Lung (tissue), 12 donors: Measurements from ENCODE around the gene DNAAF5. TPM values are rescaled to one million over a fixed set of nuclear protein-coding genes. Genes with fewer than 3 reads are reported as not detected.

Source experiments
- ATAC-seq: fragments of 200-7000 bp; cut with Tn5 transposase; one replicate; pipeline ENCODE4 v1.9.1; 2020; ENCODE audit warnings: moderate number of reproducible peaks; ENCODE audit not compliant: insufficient read depth, low FRiP score
- DNase-seq, 3 donors: peaks; one replicate each; pipeline ENCODE4 v3.0.0-alpha.2; 2013 to 2017
- H3K27ac ChIP-seq, 2 donors: one replicate each; pipeline ENCODE4 v1.5.1; 2013; ENCODE audit warnings: mild to moderate bottlenecking in 2 of 2, moderate library complexity in 2 of 2, control low read depth in 1 of 2, inconsistent platforms in 1 of 2, low read depth in 1 of 2, low read length in 1 of 2
- H3K27me3 ChIP-seq, 3 donors: one replicate each; pipeline ENCODE4 v1.5.1; 2013; ENCODE audit warnings: low read length in 2 of 3; ENCODE audit not compliant: control insufficient read depth in 3 of 3, insufficient read depth in 3 of 3
- H3K36me3 ChIP-seq, 4 donors: one replicate each; pipeline ENCODE4 v1.5.1; 2013; ENCODE audit warnings: low read length in 4 of 4, mild to moderate bottlenecking in 1 of 4, moderate library complexity in 1 of 4; ENCODE audit not compliant: control insufficient read depth in 4 of 4, insufficient read depth in 4 of 4
- H3K4me1 ChIP-seq, 5 donors: one replicate each; pipeline ENCODE4 v1.5.1; 2013; ENCODE audit warnings: low read length in 5 of 5, mild to moderate bottlenecking in 2 of 5, moderate library complexity in 1 of 5; ENCODE audit not compliant: control insufficient read depth in 5 of 5, insufficient read depth in 5 of 5
- H3K4me3 ChIP-seq: one replicate; pipeline ENCODE4 v1.5.1; 2013; ENCODE audit warnings: mild to moderate bottlenecking, control low read depth, moderate library complexity
- H3K9ac ChIP-seq, 2 donors: one replicate each; pipeline ENCODE4 v1.5.1; 2013; ENCODE audit warnings: low read length in 2 of 2, control low read depth in 1 of 2; ENCODE audit not compliant: insufficient read depth in 1 of 2
- H3K9me3 ChIP-seq, 4 donors: one replicate each; pipeline ENCODE4 v1.5.1; 2013; ENCODE audit warnings: low read length in 3 of 4, mild to moderate bottlenecking in 1 of 4, moderate library complexity in 1 of 4; ENCODE audit not compliant: control insufficient read depth in 4 of 4, insufficient read depth in 3 of 4
- CTCF ChIP-seq: IDR thresholded peaks from 2 replicates; pipeline ENCODE4 v1.5.1; 2012; ENCODE audit warnings: mild to moderate bottlenecking; ENCODE audit errors: control extremely low read depth, extremely low read depth
- WGBS, 2 donors: extraction: QIAGEN DNeasy Blood & Tissue Kit; methylation state at CpG; one replicate each; pipeline ENCODE4 v1.1.7; 2013; 5-methylcytosine and 5-hydroxymethylcytosine counted together
- polyA plus RNA-seq, 2 donors: library from polyadenylated mRNA; stranded (reverse); fragments of 200-250 nt; gene quantifications; one replicate each; pipeline ENCODE4 v1.2.1, GENCODE V29; 2013
- total RNA-seq, 2 donors: library from RNA; depleted of rRNA in 1 of 2; stranded (reverse); fragments of >200 nt in 1 of 2; gene quantifications; one replicate each; pipeline ENCODE4 v1.2.1, GENCODE V29; 2014 to 2021
- donor health status: control.
- donor health status: control.
- donor health status: Bipolar disorder and iron deficiency.
- donor health status: healthy.
- donor health status: DM: yes; HTN: yes; CAD: no.

The DNAAF5 gene
- total and polyA plus RNA-seq, 4 donors: 10.2 to 30.2 (median 18.6) TPM

GRCh38 chr7:738723-739454 lies 12.4 kb downstream of the DNAAF5 start:
- Histone ChIP-seq H3K4me1 (peaks cover 0 to 5% (median 0%) of the 10 kb centered on the region in 5 donors), H3K27ac (no peak overlapping the region), H3K9ac (no peak overlapping the region), H3K36me3 (peaks cover 3 to 36% (median 13%) of the 10 kb centered on the region in 4 donors), H3K9me3 (peaks cover 0 to 14% (median 4%) of the 10 kb centered on the region in 4 donors), H3K4me3 (no peak overlapping the region), H3K27me3 (no peaks in the 10 kb centered on the region)
- 93 to 95% methylated on average over 23 to 24 of the region's 24 CpGs for WGBS, 2 donors
- TF ChIP-seq CTCF: no peak
- ATAC-seq: no peak
- DNase-seq: no peak

- TF ChIP-seq CTCF: no peak
- Histone ChIP-seq H3K4me1 (peaks cover 0 to 5% (median 0%) of the 10 kb centered on the region in 5 donors), H3K4me3 (no peak overlapping the region), H3K9ac (no peak overlapping the region), H3K27me3 (no peaks in the 10 kb centered on the region), H3K9me3 (peaks cover 0 to 8% (median 4%) of the 10 kb centered on the region in 4 donors), H3K36me3 (peaks cover 3 to 36% (median 10%) of the 10 kb centered on the region in 4 donors), H3K27ac (no peak overlapping the region)
- DNase-seq (no peak), ATAC-seq (no peak)
- 97 to 98% methylated on average over 31 of the region's 31 CpGs for WGBS, 2 donors
Measured at GRCh38 chr7:739455-739982, 13.0 kb downstream of the DNAAF5 start.

GRCh38 chr7:739983-740942 lies 13.8 kb downstream of the DNAAF5 start:
- no peak for ATAC-seq
- H3K27me3 ChIP-seq: no peaks in the 10 kb centered on the region
- peaks cover 0 to 2% (median under 1%) of the 10 kb centered on the region in 4 donors for H3K9me3 ChIP-seq
- peaks cover 0 to 2% (median 0%) of the 10 kb centered on the region in 5 donors for H3K4me1 ChIP-seq
- WGBS, 2 donors: 96% methylated on average over 46 of the region's 46 CpGs
- DNase-seq: no peak
- peaks cover 3 to 35% (median 10%) of the 10 kb centered on the region in 4 donors for H3K36me3 ChIP-seq
- TF ChIP-seq CTCF: no peak
- H3K27ac ChIP-seq: no peak overlapping the region
- no peak overlapping the region for H3K9ac ChIP-seq
- no peak overlapping the region for H3K4me3 ChIP-seq
